Stomach (tissue), 9 donors: ENCODE measurements around the gene TPST2. TPM values are rescaled to one million over a fixed set of nuclear protein-coding genes. Genes with fewer than 3 reads are reported as not detected.

ENCODE experiments used
- DNase-seq, 2 donors: peaks; one replicate each; pipeline versions ENCODE4 v3.0.0 to v3.0.0-alpha.2; 2013 to 2019
- H3K27ac ChIP-seq, 5 donors: fragments of 200-600 bp in 4 of 5; sonication (generic) in 4 of 5; one replicate each; pipeline ENCODE4 v1.5.1; 2013 to 2019; ENCODE audit warnings: mild to moderate bottlenecking in 1 of 5, moderate library complexity in 1 of 5
- H3K27me3 ChIP-seq, 3 donors: fragments of 200-600 bp; sonication (generic); one replicate each; pipeline ENCODE4 v1.5.1; 2017 to 2019; ENCODE audit warnings: mixed run types in 1 of 3
- H3K36me3 ChIP-seq, 4 donors: fragments of 200-600 bp; sonication (generic); 1 replicate in 3 of 4; 2 replicates in 1 of 4; pipeline ENCODE4 v1.5.1; 2016 to 2019
- H3K4me1 ChIP-seq, 4 donors: fragments of 200-600 bp; sonication (generic); one replicate each; pipeline ENCODE4 v1.5.1; 2016 to 2019
- H3K4me3 ChIP-seq, 4 donors: fragments of 200-600 bp; sonication (generic) in 3 of 4; one replicate each; pipeline ENCODE4 v1.5.1; 2016 to 2019; ENCODE audit warnings: mild to moderate bottlenecking in 1 of 4
- H3K9me3 ChIP-seq, 4 donors: fragments of 200-600 bp; sonication (generic); one replicate each; pipeline ENCODE4 v1.5.1; 2016 to 2019
- CTCF ChIP-seq, 7 experiments: fragments of 450-650 bp in 4 of 7; fragments of 200-600 bp in 3 of 7; sonication (generic) in 3 of 7; IDR thresholded peaks; one replicate each; pipeline ENCODE4 v1.5.1; 2016 to 2019; ENCODE audit warnings: antibody characterized with exemption in 7 of 7, control low read depth in 2 of 7, mild to moderate bottlenecking in 1 of 7
- EP300 ChIP-seq: sonication (generic); formaldehyde crosslinking; IDR thresholded peaks from one replicate; pipeline ENCODE4 v1.6.1; 2017; ENCODE audit warnings: antibody characterized with exemption
- POLR2A ChIP-seq, 4 donors: fragments of 450-650 bp; IDR thresholded peaks; one replicate each; pipeline ENCODE4 v1.6.1; 2016; ENCODE audit warnings: antibody characterized with exemption in 4 of 4, control low read depth in 2 of 4, mild to moderate bottlenecking in 1 of 4, moderate library complexity in 1 of 4
- POLR2AphosphoS5 ChIP-seq, 3 donors: sonication (generic); formaldehyde crosslinking; IDR thresholded peaks; one replicate each; pipeline ENCODE4 v1.6.1; 2016; ENCODE audit warnings: antibody characterized with exemption in 3 of 3
- WGBS, 5 donors: extraction: QIAGEN DNeasy Blood & Tissue Kit in 3 of 5; methylation state at CpG; one replicate each; pipeline versions ENCODE4 v1.1.5 to v1.1.7; 2013 to 2018; 5-methylcytosine and 5-hydroxymethylcytosine counted together
- intact Hi-C: fragments of 100-400 bp; cut with DNase I; formaldehyde crosslinking; loops from one replicate; pipeline ENCODE4 v1.15.1; 2023; ENCODE audit warnings: low total_unique reads
- polyA plus RNA-seq, 3 donors: library from polyadenylated mRNA; stranded (reverse); fragments of 200-250 nt; gene quantifications; one replicate each; pipeline ENCODE4 v1.2.3, GENCODE V29; 2013
- total RNA-seq, 5 donors: library from RNA; depleted of rRNA; stranded (reverse); fragments of >200 nt; gene quantifications; one replicate each; pipeline versions ENCODE4 v1.1.0 to v1.2.3, GENCODE V29; 2014 to 2016
- donor health status: healthy with polysubstance abuse.
- donor health status: Bipolar disorder and iron deficiency.
- donor health status: healthy.

The TPST2 gene
- total and polyA plus RNA-seq, 8 donors, result 5.3 to 88.3 (median 10.4) TPM

- Histone ChIP-seq H3K4me3 (no peak overlapping the region), H3K4me1 (peaks cover 10 to 36% (median 22%) of the 10 kb centered on the region in 4 donors), H3K27ac (no peak overlapping the region), H3K36me3 (peaks cover 60 to 74% (median 72%) of the 10 kb centered on the region in 4 donors), H3K9me3 (no peaks in the 10 kb centered on the region), H3K27me3 (no peaks in the 10 kb centered on the region)
- no peak for TF ChIP-seq CTCF (IDR thresholded peaks at IDR 0.05)
- TF ChIP-seq EP300, result no peak
- no peak for TF ChIP-seq POLR2A (IDR thresholded peaks at IDR 0.05)
- TF ChIP-seq POLR2AphosphoS5 (IDR thresholded peaks at IDR 0.05), result no peak
- no peak for DNase-seq
- intact Hi-C loops, result no loop called here
Observed at GRCh38 chr22:26508148-26508547, 81.8 kb downstream of the TPST2 start.

GRCh38 chr22:26503758-26504157 lies 86.2 kb downstream of the TPST2 start:
- Histone ChIP-seq H3K36me3 (peaks cover 89 to 100% (median 100%) of the 10 kb centered on the region in 4 donors), H3K4me3 (no peak overlapping the region), H3K27me3 (no peaks in the 10 kb centered on the region), H3K9me3 (no peaks in the 10 kb centered on the region), H3K4me1 (peaks cover 0 to 12% (median 2%) of the 10 kb centered on the region in 4 donors), H3K27ac (no peak overlapping the region)
- DNase-seq, result no peak
- TF ChIP-seq EP300 (no peak), POLR2AphosphoS5 (IDR thresholded peaks at IDR 0.05) (no peak)
- 38 to 80% (median 76%) methylated on average over 1 of the region's 1 CpG for WGBS, 5 donors
- intact Hi-C loops, result no loop called here

GRCh38 chr22:26502688-26503561 lies 87.0 kb downstream of the TPST2 start:
- Histone ChIP-seq H3K36me3 (peaks cover 86 to 100% (median 100%) of the 10 kb centered on the region in 4 donors), H3K4me1 (peaks cover 0 to 12% (median 2%) of the 10 kb centered on the region in 4 donors), H3K27ac (peak overlapping the region in 1 of 5 donors; percentile 25)

GRCh38 chr22:26501996-26502395 lies 87.9 kb downstream of the TPST2 start:
- no peak overlapping the region for H3K4me3 ChIP-seq
- intact Hi-C loops, result no loop called here
- no peak for DNase-seq
- no peaks in the 10 kb centered on the region for H3K27me3 ChIP-seq
- peaks cover 0 to 12% (median 2%) of the 10 kb centered on the region in 4 donors for H3K4me1 ChIP-seq
- TF ChIP-seq CTCF (IDR thresholded peaks at IDR 0.05) (no peak), EP300 (no peak), POLR2AphosphoS5 (IDR thresholded peaks at IDR 0.05) (no peak), POLR2A (IDR thresholded peaks at IDR 0.05) (no peak)
- peaks cover 84 to 100% (median 100%) of the 10 kb centered on the region in 4 donors for H3K36me3 ChIP-seq
- H3K27ac ChIP-seq, result no peak overlapping the region
- 89 to 96% (median 92%) methylated on average over 2 of the region's 2 CpGs for WGBS, 5 donors
- no peaks in the 10 kb centered on the region for H3K9me3 ChIP-seq

More at GRCh38 chr22:26502688-26503561, 87.0 kb downstream of the TPST2 start:
- no peak overlapping the region for H3K4me3 ChIP-seq
- DNase-seq, result peak; percentile 28 to 76
- 30 to 60% (median 51%) methylated on average over 3 of the region's 3 CpGs for WGBS, 5 donors
- H3K27me3 ChIP-seq, result no peaks in the 10 kb centered on the region
- intact Hi-C loops, result no loop called here
- TF ChIP-seq POLR2AphosphoS5 (IDR thresholded peaks at IDR 0.05) (no peak), POLR2A (IDR thresholded peaks at IDR 0.05) (no peak), CTCF (IDR thresholded peaks at IDR 0.05) (peak in 1 of 7 experiments; percentile 14), EP300 (no peak)
- no peaks in the 10 kb centered on the region for H3K9me3 ChIP-seq
